Measurements from ENCODE around the gene FCHSD1. TPM values are rescaled to one million over a fixed set of nuclear protein-coding genes. Genes with fewer than 3 reads are reported as not detected.

FCHSD1 gene
- total and polyA plus RNA-seq, 10 of the 15 experiments (the other 5 are each of a cell fraction or from before 2014, with no cell fraction given), result 0.97 to 22.8 (median 10.7) TPM

GRCh38 chr5:141597814-141598213 is 53.4 kb downstream of the FCHSD1 start:
- POLR2A ChIA-PET, result interaction anchor here (0.9 to 4.6 kb wide), 6 partner anchors 10 to 39 kb away, joined by 3 to 41 read pairs (median 11); partner anchors contain the start of genes DIAPH1, HDAC3 and RELL2
- DNase-seq (ENCODE audit: low read depth, low spot score) (no peak), ATAC-seq (peak; percentile 29), FAIRE-seq (no peak)
- CTCF ChIA-PET, result interaction anchor here (1.0 to 3.9 kb wide), 14 partner anchors 10 to 363 kb away, joined by 3 to 43 read pairs (median 8); partner anchors contain the start of genes DIAPH1, HDAC3, PCDHGA10 and RELL2
- H3K4me1 ChIP-seq (ENCODE audit: control insufficient read depth, insufficient read depth, low read length), result peaks cover 11% of the 10 kb centered on the region; the same call in 1 of the 2 replicates
- no peak overlapping the region for H2AFZ ChIP-seq (ENCODE audit: control insufficient read depth, low read depth, low read length)
- peaks cover 3 to 8% of the 10 kb centered on the region in 2 experiments for H3K36me3 ChIP-seq (ENCODE audit: control insufficient read depth in 2 of 2, insufficient read depth in 2 of 2, low read length in 1 of 2)
- H3K27ac ChIP-seq (ENCODE audit: control insufficient read depth, insufficient read depth), result no peak overlapping the region
- no TSS peak for BruUV-seq (replicated peaks)
- 96% methylated on average over 2 of the region's 2 CpGs for WGBS (ENCODE audit: insufficient coverage, insufficient replicate concordance, low lambda C conversion rate, missing lambda C conversion rate)
- H3K4me2 ChIP-seq (ENCODE audit: control insufficient read depth, insufficient read depth), result no peak overlapping the region
- SMC1A ChIA-PET (ENCODE audit: uncharacterized antibody, unreplicated experiment), result interaction anchor here (1.1 to 4.0 kb wide), 12 partner anchors 8 to 67 kb away, joined by 3 to 45 read pairs (median 5); partner anchors contain the start of genes DIAPH1, HDAC3 and RELL2
- H4K20me1 ChIP-seq (ENCODE audit: control insufficient read depth, insufficient read depth), result no peaks in the 10 kb centered on the region
- H3K79me2 ChIP-seq (ENCODE audit: control insufficient read depth, insufficient read depth, low read length), result peaks cover 65% of the 10 kb centered on the region
- no peak overlapping the region for H3K4me3 ChIP-seq
- intact Hi-C loops (cut with micrococcal nuclease; ENCODE audit: unreplicated experiment) (loop anchor here (10.0 kb wide), 1 partner anchor 367 kb away; the partner anchor contains the start of gene RNF14), in situ Hi-C loops (cut with MboI) (no loop called here)
- RAD21 ChIA-PET (ENCODE audit: unreplicated experiment), result interaction anchor here (0.6 to 4.3 kb wide), 11 partner anchors 8 to 618 kb away, joined by 3 to 60 read pairs (median 4); partner anchors contain the start of genes DIAPH1, FCHSD1, HDAC3 and PCDHGA12
- no peak overlapping the region for H3K9ac ChIP-seq (ENCODE audit: control insufficient read depth, insufficient read depth, low read length)
- no peaks in the 10 kb centered on the region for H3K9me3 ChIP-seq (replicated peaks; ENCODE audit: control insufficient read depth, insufficient read depth, low read length)
- no peaks in the 10 kb centered on the region for H3K27me3 ChIP-seq (replicated peaks in 1 of 2; ENCODE audit: control insufficient read depth in 2 of 2, insufficient read depth in 2 of 2, low read length in 1 of 2)
- TF ChIP-seq NFIC (IDR thresholded peaks at IDR 0.05; ENCODE audit: low read depth, low read length), result 0 out of 2 replicates have a peak, but pooled peaks have one; percentile 4
- TF ChIP-seq NFXL1 (IDR thresholded peaks at IDR 0.05; ENCODE audit: borderline replicate concordance), result no peak
- TF ChIP-seq ZBTB4 (CRISPR knock-in tag; IDR thresholded peaks at IDR 0.05), result no peak
